ENCODE data around the gene KIAA1328.
"Not testable (repeated sequence)": the region's sequence is repeated elsewhere in the genome, so short reads cannot be mapped to it uniquely, and the experiment has no call there.

Gene KIAA1328

GRCh38 chr18:36887864-36888263 lies 58.9 kb downstream of the KIAA1328 start:
- DNase-seq (ENCODE audit: low read depth) = no peak

GRCh38 chr18:36888778-36889177 lies 59.9 kb downstream of the KIAA1328 start:
- no peak for DNase-seq (ENCODE audit: low read depth)

GRCh38 chr18:36889321-36889720 lies 60.4 kb downstream of the KIAA1328 start:
- no peak for DNase-seq (ENCODE audit: low read depth)

- DNase-seq (ENCODE audit: low read depth) = no peak
These were observed 60.8 kb downstream of the KIAA1328 start for GRCh38 chr18:36889742-36890141.

- DNase-seq (ENCODE audit: low read depth) = no peak
These were observed 61.7 kb downstream of the KIAA1328 start for GRCh38 chr18:36890598-36890997.

- DNase-seq (ENCODE audit: low read depth) = no peak
These were observed 64.3 kb downstream of the KIAA1328 start for GRCh38 chr18:36893227-36893626.

- no peak for DNase-seq (ENCODE audit: low read depth)
These were observed 66.7 kb downstream of the KIAA1328 start for GRCh38 chr18:36895606-36896005.

GRCh38 chr18:36897253-36897652 lies 68.3 kb downstream of the KIAA1328 start:
- DNase-seq (ENCODE audit: low read depth) = no peak

GRCh38 chr18:36899289-36899688 lies 70.4 kb downstream of the KIAA1328 start:
- DNase-seq (ENCODE audit: low read depth) = no peak

- no peak for DNase-seq (ENCODE audit: low read depth)
These were observed 71.5 kb downstream of the KIAA1328 start for GRCh38 chr18:36900466-36900865.

- no peak for DNase-seq (ENCODE audit: low read depth)
These were observed 72.4 kb downstream of the KIAA1328 start for GRCh38 chr18:36901277-36901701.

- DNase-seq (ENCODE audit: low read depth) = no peak
These were observed 74.4 kb downstream of the KIAA1328 start for GRCh38 chr18:36903215-36903928.

GRCh38 chr18:36905571-36905970 lies 76.6 kb downstream of the KIAA1328 start:
- no peak for DNase-seq (ENCODE audit: low read depth)

GRCh38 chr18:36909282-36909681 lies 80.4 kb downstream of the KIAA1328 start:
- not testable (repeated sequence) for DNase-seq (ENCODE audit: low read depth)

- no peak for DNase-seq (ENCODE audit: low read depth)
These were observed 84.0 kb downstream of the KIAA1328 start for GRCh38 chr18:36912887-36913286.

GRCh38 chr18:36917907-36918306 lies 89.0 kb downstream of the KIAA1328 start:
- DNase-seq (ENCODE audit: low read depth) = no peak

GRCh38 chr18:36929601-36930000 lies 100.7 kb downstream of the KIAA1328 start:
- DNase-seq (ENCODE audit: low read depth) = no peak

GRCh38 chr18:36931106-36931505 lies 102.2 kb downstream of the KIAA1328 start:
- no peak for DNase-seq (ENCODE audit: low read depth)

GRCh38 chr18:36933552-36933951 lies 104.6 kb downstream of the KIAA1328 start:
- DNase-seq (ENCODE audit: low read depth) = no peak

GRCh38 chr18:36934884-36935283 lies 106.0 kb downstream of the KIAA1328 start:
- DNase-seq (ENCODE audit: low read depth) = no peak

GRCh38 chr18:36942264-36942663 lies 113.3 kb downstream of the KIAA1328 start:
- DNase-seq (ENCODE audit: low read depth) = no peak

GRCh38 chr18:36947820-36948348 lies 119.0 kb downstream of the KIAA1328 start:
- DNase-seq (ENCODE audit: low read depth) = no peak

- no peak for DNase-seq (ENCODE audit: low read depth)
These were observed 121.4 kb downstream of the KIAA1328 start for GRCh38 chr18:36950282-36950681.

GRCh38 chr18:36950960-36951359 lies 122.0 kb downstream of the KIAA1328 start:
- no peak for DNase-seq (ENCODE audit: low read depth)
